Neuronal stem cell (in vitro differentiated cells): ENCODE data around the gene EEIG2.

Experiments used
- DNase-seq: peaks from one replicate; pipeline ENCODE4 v3.0.0-alpha.2; 2013; ENCODE audit warnings: low spot score
- H2AFZ ChIP-seq: one replicate; pipeline ENCODE4 v1.6.1; 2013; ENCODE audit warnings: mild to moderate bottlenecking, low read length, inconsistent platforms
- H2AK5ac ChIP-seq: 2 replicates; pipeline ENCODE4 v1.6.1; 2013; ENCODE audit warnings: low read depth, mild to moderate bottlenecking, inconsistent platforms, low read length, moderate library complexity, mixed read lengths
- H2BK120ac ChIP-seq: 2 replicates; pipeline ENCODE4 v1.6.1; 2013; ENCODE audit warnings: low read depth, mild to moderate bottlenecking, inconsistent platforms, low read length, moderate library complexity, mixed read lengths
- H2BK12ac ChIP-seq: one replicate; pipeline ENCODE4 v1.6.1; 2013; ENCODE audit warnings: low read length, inconsistent platforms
- H2BK15ac ChIP-seq: 2 replicates; pipeline ENCODE4 v1.6.1; 2013; ENCODE audit warnings: mild to moderate bottlenecking, low read length, inconsistent platforms, mixed read lengths
- H2BK5ac ChIP-seq: one replicate; pipeline ENCODE4 v1.6.1; 2013; ENCODE audit warnings: inconsistent platforms, mild to moderate bottlenecking, low read length, moderate library complexity
- H3K14ac ChIP-seq: one replicate; pipeline ENCODE4 v1.6.1; 2013; ENCODE audit warnings: low read length, inconsistent platforms
- H3K18ac ChIP-seq: 2 replicates; pipeline ENCODE4 v1.6.1; 2013; ENCODE audit warnings: low read length, inconsistent platforms
- H3K23ac ChIP-seq: 2 replicates; pipeline ENCODE4 v1.6.1; 2013; ENCODE audit warnings: low read depth, mild to moderate bottlenecking, mixed read lengths, low read length, inconsistent platforms; ENCODE audit not compliant: poor library complexity
- H3K27ac ChIP-seq: replicated peaks from 3 replicates; pipeline ENCODE4 v1.5.1; 2013; ENCODE audit warnings: low read length, inconsistent platforms
- H3K27me3 ChIP-seq, 3 experiments: 2 replicates each; pipeline ENCODE4 v1.6.1; 2013; ENCODE audit warnings: low read length in 3 of 3, mild to moderate bottlenecking in 2 of 3, inconsistent platforms in 1 of 3, low read depth in 1 of 3, mixed read lengths in 1 of 3, moderate library complexity in 1 of 3; ENCODE audit not compliant: control insufficient read depth in 3 of 3, insufficient read depth in 3 of 3
- H3K36me3 ChIP-seq, 2 donors: replicated peaks in 1 of 2; 2 replicates each; pipeline ENCODE4 v1.6.1; 2013; ENCODE audit warnings: low read length in 2 of 2; ENCODE audit not compliant: control insufficient read depth in 2 of 2, insufficient read depth in 2 of 2
- H3K4ac ChIP-seq: 2 replicates; pipeline ENCODE4 v1.6.1; 2013; ENCODE audit warnings: inconsistent platforms, mild to moderate bottlenecking, low read length, moderate library complexity
- H3K4me1 ChIP-seq, 2 donors: 1 replicate in 1 of 2; 2 replicates in 1 of 2; pipeline ENCODE4 v1.6.1; 2013; ENCODE audit warnings: low read length in 2 of 2, low read depth in 1 of 2; ENCODE audit not compliant: control insufficient read depth in 2 of 2, insufficient read depth in 1 of 2
- H3K4me2 ChIP-seq: one replicate; pipeline ENCODE4 v1.6.1; 2013; ENCODE audit warnings: mild to moderate bottlenecking, low read length, inconsistent platforms; ENCODE audit not compliant: insufficient read depth, poor library complexity, severe bottlenecking
- H3K4me3 ChIP-seq, 2 donors: 2 replicates each; pipeline ENCODE4 v1.5.1; 2013; ENCODE audit warnings: low read length in 2 of 2, mild to moderate bottlenecking in 2 of 2, inconsistent platforms in 1 of 2, moderate library complexity in 1 of 2
- H3K79me1 ChIP-seq: one replicate; pipeline ENCODE4 v1.6.1; 2013; ENCODE audit warnings: low read depth, mild to moderate bottlenecking, inconsistent platforms, low read length, moderate library complexity
- H3K9ac ChIP-seq: one replicate; pipeline ENCODE4 v1.6.1; 2013; ENCODE audit warnings: mild to moderate bottlenecking, low read depth, low read length, inconsistent platforms; ENCODE audit not compliant: poor library complexity
- H3K9me3 ChIP-seq, 2 donors: replicated peaks in 1 of 2; 2 replicates each; pipeline versions ENCODE3 to v1.6.1; 2013; ENCODE audit warnings: low read length in 2 of 2, mild to moderate bottlenecking in 2 of 2, inconsistent platforms in 1 of 2, low read depth in 1 of 2, mixed read lengths in 1 of 2, moderate library complexity in 1 of 2; ENCODE audit not compliant: control insufficient read depth in 2 of 2, insufficient read depth in 1 of 2
- H4K8ac ChIP-seq: one replicate; pipeline ENCODE4 v1.6.1; 2013; ENCODE audit warnings: low read depth, mild to moderate bottlenecking, inconsistent platforms, low read length, moderate library complexity
- H4K91ac ChIP-seq: one replicate; pipeline ENCODE4 v1.6.1; 2013; ENCODE audit warnings: low read length, low read depth, mild to moderate bottlenecking, inconsistent platforms; ENCODE audit not compliant: poor library complexity
- WGBS, 2 donors: extraction: QIAGEN DNeasy Blood & Tissue Kit; methylation state at CpG; one replicate each; pipeline ENCODE4 v1.1.7; 2013; ENCODE audit warnings: missing lambda C conversion rate in 2 of 2, mixed read lengths in 1 of 2; ENCODE audit not compliant: insufficient read length in 2 of 2, insufficient replicate concordance in 1 of 2; ENCODE audit errors: extremely low coverage in 2 of 2; 5-methylcytosine and 5-hydroxymethylcytosine counted together

The EEIG2 gene

GRCh38 chr1:108598340-108598739 lies 38.4 kb downstream of the EEIG2 start:
- no peak overlapping the region for H3K23ac ChIP-seq
- no peak overlapping the region for H3K18ac ChIP-seq
- H4K8ac ChIP-seq = no peak overlapping the region
- no peak overlapping the region for H3K14ac ChIP-seq
- peaks cover 2 to 20% of the 10 kb centered on the region in 2 donors for H3K36me3 ChIP-seq
- no peak overlapping the region for H3K4me2 ChIP-seq
- no peak overlapping the region for H2BK5ac ChIP-seq
- H2AFZ ChIP-seq = no peak overlapping the region
- H2BK120ac ChIP-seq = no peak overlapping the region
- no peaks in the 10 kb centered on the region for H3K4me1 ChIP-seq
- H3K27me3 ChIP-seq = no peaks in the 10 kb centered on the region
- no peak overlapping the region for H3K4ac ChIP-seq
- no peak overlapping the region for H2AK5ac ChIP-seq
- H3K9me3 ChIP-seq = no peaks in the 10 kb centered on the region
- DNase-seq = no peak
- H3K79me1 ChIP-seq = peaks cover 1% of the 10 kb centered on the region
- H2BK15ac ChIP-seq = no peak overlapping the region
- H3K4me3 ChIP-seq = no peak overlapping the region
- H4K91ac ChIP-seq = no peak overlapping the region
- no peak overlapping the region for H3K27ac ChIP-seq
- WGBS, 2 donors = no CpG with 5 or more reads among the region's 1 CpG
- H3K9ac ChIP-seq = no peak overlapping the region
- no peak overlapping the region for H2BK12ac ChIP-seq

- Histone ChIP-seq H3K4me3 (no peak overlapping the region), H4K8ac (no peak overlapping the region), H2AFZ (no peak overlapping the region)
Measured at GRCh38 chr1:108600504-108600903, 40.6 kb downstream of the EEIG2 start.

DNA sequence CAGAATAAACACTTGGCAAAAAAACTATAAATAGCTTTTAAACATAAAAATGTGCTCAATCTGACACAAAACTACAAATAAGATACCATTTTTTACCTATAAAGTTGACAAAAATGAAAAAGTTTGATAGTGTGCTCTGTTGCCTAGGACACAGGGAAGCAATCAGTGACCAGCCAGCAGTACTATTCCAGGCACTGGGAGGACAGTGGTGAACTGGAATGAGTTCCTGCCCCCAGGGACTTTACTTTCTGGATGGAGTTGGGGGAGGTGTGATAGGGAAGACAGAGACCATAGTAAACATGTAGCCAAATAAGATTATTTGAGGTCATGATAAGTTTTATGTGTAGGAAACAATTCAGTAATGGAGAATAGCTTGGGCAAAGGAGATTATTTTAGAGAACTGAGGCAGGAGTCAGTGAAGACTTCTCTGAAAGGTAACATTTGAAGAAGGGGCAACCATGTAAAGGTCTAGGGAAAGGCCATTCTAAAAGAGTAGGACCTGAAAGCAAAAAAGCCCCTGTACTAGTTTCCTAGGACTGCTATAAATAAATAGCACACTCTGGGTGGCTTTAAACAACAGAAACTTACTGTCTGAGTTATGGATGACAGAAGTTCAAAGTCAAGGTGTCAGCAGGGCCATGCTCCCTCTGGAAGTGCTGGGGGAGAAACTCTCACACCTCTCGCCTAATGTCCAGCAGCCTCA lies 42.0 kb downstream of the EEIG2 start:
- Histone ChIP-seq H3K9ac (no peak overlapping the region), H3K4me2 (no peak overlapping the region), H3K4me3 (no peak overlapping the region), H2BK15ac (no peak overlapping the region), H4K8ac (no peak overlapping the region), H3K14ac (no peak overlapping the region), H2BK12ac (no peak overlapping the region), H3K27ac (no peak overlapping the region), H2BK120ac (no peak overlapping the region), H2AFZ (no peak overlapping the region), H3K79me1 (peaks cover 1% of the 10 kb centered on the region), H3K4me1 (no peaks in the 10 kb centered on the region), H2AK5ac (no peak overlapping the region), H2BK5ac (no peak overlapping the region), H3K18ac (no peak overlapping the region), H3K23ac (no peak overlapping the region), H3K36me3 (peaks cover 3 to 24% of the 10 kb centered on the region in 2 donors), H3K4ac (no peak overlapping the region), H3K9me3 (no peaks in the 10 kb centered on the region), H4K91ac (no peak overlapping the region), H3K27me3 (no peaks in the 10 kb centered on the region)
- no peak for DNase-seq
- WGBS, 2 donors = no CpG with 5 or more reads among the region's 1 CpG

More at GRCh38 chr1:108600504-108600903, 40.6 kb downstream of the EEIG2 start:
- H3K9ac ChIP-seq = no peak overlapping the region
- no peak overlapping the region for H2BK120ac ChIP-seq
- H2BK5ac ChIP-seq = no peak overlapping the region
- no peak overlapping the region for H4K91ac ChIP-seq
- H3K36me3 ChIP-seq = peaks cover 3 to 24% of the 10 kb centered on the region in 2 donors
- no peak overlapping the region for H3K23ac ChIP-seq
- no peak for DNase-seq
- H2BK15ac ChIP-seq = no peak overlapping the region
- no peak overlapping the region for H2AK5ac ChIP-seq
- H3K79me1 ChIP-seq = peaks cover 1% of the 10 kb centered on the region
- no peak overlapping the region for H3K14ac ChIP-seq
- H3K9me3 ChIP-seq = no peaks in the 10 kb centered on the region
- no peaks in the 10 kb centered on the region for H3K27me3 ChIP-seq
- no peak overlapping the region for H3K18ac ChIP-seq
- H2BK12ac ChIP-seq = no peak overlapping the region
- WGBS, 2 donors = no CpG with 5 or more reads among the region's 4 CpGs
- no peak overlapping the region for H3K27ac ChIP-seq
- no peak overlapping the region for H3K4ac ChIP-seq
- no peaks in the 10 kb centered on the region for H3K4me1 ChIP-seq
- H3K4me2 ChIP-seq = no peak overlapping the region

- H3K9ac ChIP-seq = no peak overlapping the region
- peaks cover 4 to 7% of the 10 kb centered on the region in 2 donors for H3K4me1 ChIP-seq
- H3K4me2 ChIP-seq = no peak overlapping the region
- H2AK5ac ChIP-seq = no peak overlapping the region
- no peak overlapping the region for H4K91ac ChIP-seq
- no peak overlapping the region for H3K4me3 ChIP-seq
- no peaks in the 10 kb centered on the region for H3K27me3 ChIP-seq
- no peak overlapping the region for H2BK5ac ChIP-seq
- no peak overlapping the region for H3K27ac ChIP-seq
- no peak overlapping the region for H3K18ac ChIP-seq
- no peak for DNase-seq
- no peaks in the 10 kb centered on the region for H3K79me1 ChIP-seq
- no peak overlapping the region for H2BK12ac ChIP-seq
- H3K36me3 ChIP-seq = peaks cover 3 to 23% of the 10 kb centered on the region in 2 donors
- no peak overlapping the region for H2AFZ ChIP-seq
- H3K14ac ChIP-seq = no peak overlapping the region
- no peak overlapping the region for H4K8ac ChIP-seq
- no peaks in the 10 kb centered on the region for H3K9me3 ChIP-seq
- no peak overlapping the region for H2BK15ac ChIP-seq
- H2BK120ac ChIP-seq = no peak overlapping the region
- no peak overlapping the region for H3K4ac ChIP-seq
- no peak overlapping the region for H3K23ac ChIP-seq
Measured at GRCh38 chr1:108605633-108606032, 45.7 kb downstream of the EEIG2 start.
